ENCODE results near the gene BAG1. TPM values are rescaled to one million over a fixed set of nuclear protein-coding genes. Genes with fewer than 3 reads are reported as not detected.
A peak's percentile ranks its signal among the peaks of the same experiment; 100 is the strongest.

Gene BAG1
- total RNA-seq, 1 donor from 2014 or later: 43.3 TPM

DNA sequence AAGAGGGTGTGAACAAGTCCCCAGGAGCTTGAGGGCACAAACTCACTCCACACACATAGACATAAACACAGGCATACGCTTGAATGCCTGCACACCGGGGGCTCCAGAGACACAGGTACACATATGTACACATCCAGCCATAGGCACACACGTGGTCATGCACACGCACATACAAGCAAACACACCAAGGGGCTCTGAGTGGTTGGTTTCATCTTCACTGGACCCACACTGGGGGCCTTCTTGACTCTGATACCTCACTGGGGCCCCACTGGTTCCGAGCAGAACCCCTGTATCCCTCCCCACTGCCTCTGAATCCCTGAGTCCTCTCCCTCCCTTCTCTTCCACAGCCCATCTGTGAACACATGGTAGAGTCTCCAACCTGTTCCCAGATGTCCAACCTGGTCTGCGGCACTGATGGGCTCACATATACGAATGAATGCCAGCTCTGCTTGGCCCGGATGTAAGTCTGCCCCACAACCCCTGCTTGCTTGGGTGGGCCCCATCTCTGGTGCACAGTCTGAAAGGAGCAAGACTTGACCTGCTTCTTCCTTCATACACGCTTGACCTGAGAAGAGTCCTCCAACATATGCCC is 18.1 kb downstream of the BAG1 start:
- peaks cover 13% of the 10 kb centered on the region for H3K27me3 Mint-ChIP-seq (ENCODE audit: low read depth, unreplicated experiment)
- FAIRE-seq (no peak), DNase-seq (ENCODE audit: low read depth) (no peak)
- Histone ChIP-seq H3K4me3 (ENCODE audit: insufficient read depth, low read depth, low read length) (no peak overlapping the region), H2AFZ (ENCODE audit: low read depth, low read length) (no peak overlapping the region), H3K27me3 (ENCODE audit: insufficient read depth, low read length) (no peaks in the 10 kb centered on the region), H3K36me3 (ENCODE audit: insufficient read depth, low read length) (no peaks in the 10 kb centered on the region), H3K4me1 (ENCODE audit: insufficient read depth, low read length) (no peaks in the 10 kb centered on the region), H4K20me1 (ENCODE audit: insufficient read depth, low read length) (no peaks in the 10 kb centered on the region), H3K79me2 (ENCODE audit: insufficient read depth, low read length) (no peaks in the 10 kb centered on the region), H3K9me3 (ENCODE audit: insufficient read depth, low read depth, low read length) (no peaks in the 10 kb centered on the region), H3K9ac (ENCODE audit: low read length) (no peak overlapping the region), H3K4me2 (ENCODE audit: low read length) (no peak overlapping the region), H3K27ac (ENCODE audit: low read depth, low read length) (no peak overlapping the region)
- H3K9me3 Mint-ChIP-seq (ENCODE audit: unreplicated experiment): no peaks in the 10 kb centered on the region
- TF ChIP-seq, protein P1, sequence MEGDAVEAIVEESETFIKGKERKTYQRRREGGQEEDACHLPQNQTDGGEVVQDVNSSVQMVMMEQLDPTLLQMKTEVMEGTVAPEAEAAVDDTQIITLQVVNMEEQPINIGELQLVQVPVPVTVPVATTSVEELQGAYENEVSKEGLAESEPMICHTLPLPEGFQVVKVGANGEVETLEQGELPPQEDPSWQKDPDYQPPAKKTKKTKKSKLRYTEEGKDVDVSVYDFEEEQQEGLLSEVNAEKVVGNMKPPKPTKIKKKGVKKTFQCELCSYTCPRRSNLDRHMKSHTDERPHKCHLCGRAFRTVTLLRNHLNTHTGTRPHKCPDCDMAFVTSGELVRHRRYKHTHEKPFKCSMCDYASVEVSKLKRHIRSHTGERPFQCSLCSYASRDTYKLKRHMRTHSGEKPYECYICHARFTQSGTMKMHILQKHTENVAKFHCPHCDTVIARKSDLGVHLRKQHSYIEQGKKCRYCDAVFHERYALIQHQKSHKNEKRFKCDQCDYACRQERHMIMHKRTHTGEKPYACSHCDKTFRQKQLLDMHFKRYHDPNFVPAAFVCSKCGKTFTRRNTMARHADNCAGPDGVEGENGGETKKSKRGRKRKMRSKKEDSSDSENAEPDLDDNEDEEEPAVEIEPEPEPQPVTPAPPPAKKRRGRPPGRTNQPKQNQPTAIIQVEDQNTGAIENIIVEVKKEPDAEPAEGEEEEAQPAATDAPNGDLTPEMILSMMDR (IDR thresholded peaks at IDR 0.05; ENCODE audit: insufficient read depth, low read depth, low read length): no peak
- TF ChIP-seq EZH2 (IDR thresholded peaks at IDR 0.05; ENCODE audit: insufficient read depth, low read length): no peak
- peaks cover 10% of the 10 kb centered on the region for H3K4me1 Mint-ChIP-seq (ENCODE audit: low read depth, unreplicated experiment)
- peaks cover 14% of the 10 kb centered on the region for H3K36me3 Mint-ChIP-seq (ENCODE audit: low read depth, unreplicated experiment)
- no peak overlapping the region for H3K27ac Mint-ChIP-seq (ENCODE audit: unreplicated experiment)
- no peak overlapping the region for H3K4me3 Mint-ChIP-seq (ENCODE audit: unreplicated experiment)

DNA sequence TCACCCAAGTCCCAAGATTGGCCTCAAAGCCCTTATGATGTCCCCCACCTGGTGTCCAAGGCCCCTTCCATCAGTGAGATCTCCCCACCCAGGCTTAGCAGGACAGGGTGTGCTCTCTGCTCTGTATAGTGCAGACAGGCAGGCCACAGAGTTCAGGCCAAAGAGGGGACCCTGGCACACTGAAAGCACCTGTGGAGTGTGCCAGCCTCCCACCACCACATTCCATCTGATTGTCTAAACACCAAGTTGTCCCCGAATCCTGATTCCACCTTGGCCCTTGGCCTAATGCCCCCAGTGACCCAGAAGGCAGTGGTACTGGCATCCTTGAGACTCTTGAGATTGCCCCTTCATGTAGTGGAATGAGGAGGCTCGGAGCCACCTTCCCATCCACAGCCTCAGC is 19.2 kb downstream of the BAG1 start:
- H3K4me2 ChIP-seq (ENCODE audit: low read length): no peak overlapping the region
- no peak overlapping the region for H3K4me3 ChIP-seq (ENCODE audit: insufficient read depth, low read depth, low read length)
- Mint-ChIP-seq H3K4me1 (ENCODE audit: low read depth, unreplicated experiment) (peaks cover 4% of the 10 kb centered on the region), H3K27me3 (ENCODE audit: low read depth, unreplicated experiment) (peaks cover 20% of the 10 kb centered on the region), H3K27ac (ENCODE audit: unreplicated experiment) (no peak overlapping the region), H3K36me3 (ENCODE audit: low read depth, unreplicated experiment) (peaks cover 12% of the 10 kb centered on the region), H3K9me3 (ENCODE audit: unreplicated experiment) (no peaks in the 10 kb centered on the region), H3K4me3 (ENCODE audit: unreplicated experiment) (peak overlapping the region; percentile 66)
- H3K9ac ChIP-seq (ENCODE audit: low read length): no peak overlapping the region
- DNase-seq (ENCODE audit: low read depth) (no peak), FAIRE-seq (no peak)
- H3K9me3 ChIP-seq (ENCODE audit: insufficient read depth, low read depth, low read length): no peaks in the 10 kb centered on the region
- H3K4me1 ChIP-seq (ENCODE audit: insufficient read depth, low read length): no peaks in the 10 kb centered on the region
- H3K36me3 ChIP-seq (ENCODE audit: insufficient read depth, low read length): no peaks in the 10 kb centered on the region
- H3K79me2 ChIP-seq (ENCODE audit: insufficient read depth, low read length): no peaks in the 10 kb centered on the region
- no peaks in the 10 kb centered on the region for H3K27me3 ChIP-seq (ENCODE audit: insufficient read depth, low read length)
- TF ChIP-seq EZH2 (IDR thresholded peaks at IDR 0.05; ENCODE audit: insufficient read depth, low read length): no peak
- TF ChIP-seq, protein P1 (IDR thresholded peaks at IDR 0.05; ENCODE audit: insufficient read depth, low read depth, low read length): no peak
- H3K27ac ChIP-seq (ENCODE audit: low read depth, low read length): no peak overlapping the region
- no peak overlapping the region for H2AFZ ChIP-seq (ENCODE audit: low read depth, low read length)
- no peaks in the 10 kb centered on the region for H4K20me1 ChIP-seq (ENCODE audit: insufficient read depth, low read length)

DNA sequence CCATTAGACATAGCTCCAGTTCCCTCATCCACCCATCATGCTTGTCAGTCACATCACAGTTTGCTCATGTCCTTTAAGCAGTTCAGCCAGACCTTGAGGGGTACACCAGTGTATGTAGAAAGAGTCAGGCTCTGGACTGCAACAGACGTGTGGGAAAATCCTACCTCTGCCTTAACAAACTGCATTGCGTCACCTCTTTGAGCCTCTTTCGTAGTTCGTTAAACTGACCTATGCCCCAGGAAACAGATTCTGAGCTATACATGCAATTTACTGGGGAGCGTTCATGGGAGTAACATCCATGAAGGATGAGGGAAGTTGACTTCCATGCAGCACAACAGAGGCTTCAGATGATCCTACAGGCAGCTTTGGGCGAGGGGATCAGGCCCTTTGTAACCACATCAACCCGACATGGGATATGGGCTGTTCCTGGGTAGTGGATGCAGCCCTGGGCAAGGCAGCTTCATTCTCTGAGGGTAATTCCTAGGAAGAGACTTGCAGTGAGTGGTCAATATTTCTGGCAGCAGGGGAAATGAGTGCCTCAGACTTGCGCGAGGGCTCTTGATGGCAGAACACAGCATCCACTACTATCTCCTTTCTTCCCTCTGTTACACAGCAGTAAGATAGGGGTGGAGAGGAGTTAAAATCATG is 20.2 kb downstream of the BAG1 start:
- Histone ChIP-seq H4K20me1 (ENCODE audit: insufficient read depth, low read length) (no peaks in the 10 kb centered on the region), H2AFZ (ENCODE audit: low read depth, low read length) (no peak overlapping the region), H3K4me3 (ENCODE audit: insufficient read depth, low read depth, low read length) (no peak overlapping the region), H3K4me2 (ENCODE audit: low read length) (no peak overlapping the region), H3K79me2 (ENCODE audit: insufficient read depth, low read length) (no peaks in the 10 kb centered on the region), H3K9me3 (ENCODE audit: insufficient read depth, low read depth, low read length) (no peaks in the 10 kb centered on the region), H3K27me3 (ENCODE audit: insufficient read depth, low read length) (no peaks in the 10 kb centered on the region), H3K4me1 (ENCODE audit: insufficient read depth, low read length) (peaks cover 7% of the 10 kb centered on the region), H3K36me3 (ENCODE audit: insufficient read depth, low read length) (no peaks in the 10 kb centered on the region), H3K9ac (ENCODE audit: low read length) (no peak overlapping the region), H3K27ac (ENCODE audit: low read depth, low read length) (no peak overlapping the region)
- DNase-seq (ENCODE audit: low read depth) (no peak), FAIRE-seq (no peak)
- H3K27me3 Mint-ChIP-seq (ENCODE audit: low read depth, unreplicated experiment): peaks cover 20% of the 10 kb centered on the region
- TF ChIP-seq, protein P1 (IDR thresholded peaks at IDR 0.05; ENCODE audit: insufficient read depth, low read depth, low read length): no peak
- no peak for TF ChIP-seq EZH2 (IDR thresholded peaks at IDR 0.05; ENCODE audit: insufficient read depth, low read length)
- no peak overlapping the region for H3K27ac Mint-ChIP-seq (ENCODE audit: unreplicated experiment)
- H3K9me3 Mint-ChIP-seq (ENCODE audit: unreplicated experiment): no peaks in the 10 kb centered on the region
- no peak overlapping the region for H3K4me3 Mint-ChIP-seq (ENCODE audit: unreplicated experiment)
- H3K4me1 Mint-ChIP-seq (ENCODE audit: low read depth, unreplicated experiment): no peaks in the 10 kb centered on the region
- peaks cover 12% of the 10 kb centered on the region for H3K36me3 Mint-ChIP-seq (ENCODE audit: low read depth, unreplicated experiment)

Measured in astrocyte (in vitro differentiated cells and primary cell).